PFSK-1 (cell line): ENCODE results near the gene C22orf31.

ENCODE experiments used
- FOXP2 ChIP-seq: optimal IDR thresholded peaks from 2 replicates; pipeline ENCODE3; 2011; ENCODE audit warnings: borderline replicate concordance, control low read depth, inconsistent platforms; ENCODE audit not compliant: insufficient read depth; ENCODE audit errors: extremely low read length, extremely low read depth
- POLR2AphosphoS5 ChIP-seq: IDR thresholded peaks from 2 replicates; pipeline ENCODE4 v1.6.1; 2012; ENCODE audit warnings: low read depth, mild to moderate bottlenecking, control low read depth, low read length, moderate library complexity
- REST ChIP-seq, 2 experiments: IDR thresholded peaks; 2 replicates each; pipeline versions ENCODE4 v1.6.1 to v1.8.0; 2011 to 2012; ENCODE audit warnings: low read depth in 2 of 2, low read length in 2 of 2, control low read depth in 1 of 2, inconsistent platforms in 1 of 2, mild to moderate bottlenecking in 1 of 2, moderate library complexity in 1 of 2; ENCODE audit not compliant: insufficient read depth in 1 of 2
- SIN3A ChIP-seq: IDR thresholded peaks from 2 replicates; pipeline ENCODE4 v1.6.1; 2012; ENCODE audit warnings: mild to moderate bottlenecking, low read length, moderate library complexity, borderline replicate concordance; ENCODE audit not compliant: insufficient read depth
- TAF1 ChIP-seq: IDR thresholded peaks from 2 replicates; pipeline ENCODE4 v1.6.1; 2012; ENCODE audit warnings: low read length, control low read depth, borderline replicate concordance; ENCODE audit not compliant: insufficient read depth

C22orf31 gene

GRCh38 chr22:29044657-29045176 lies 16.9 kb downstream of the C22orf31 start:
- TF ChIP-seq POLR2AphosphoS5 (no peak), REST (IDR thresholded peaks at IDR 0.05; ENCODE audit: insufficient read depth in 1 of 2, low read depth in 2 of 2, low read length in 2 of 2) (no peak), TAF1 (no peak), FOXP2 (no peak), SIN3A (no peak)

- TF ChIP-seq SIN3A (no peak), REST (IDR thresholded peaks at IDR 0.05; ENCODE audit: insufficient read depth in 1 of 2, low read depth in 2 of 2, low read length in 2 of 2) (no peak), FOXP2 (no peak), TAF1 (no peak), POLR2AphosphoS5 (no peak)
These were observed 17.6 kb downstream of the C22orf31 start for GRCh38 chr22:29043906-29044575.

GRCh38 chr22:29041408-29041807 lies 20.2 kb downstream of the C22orf31 start:
- TF ChIP-seq POLR2AphosphoS5 (no peak), REST (IDR thresholded peaks at IDR 0.05; ENCODE audit: insufficient read depth in 1 of 2, low read depth in 2 of 2, low read length in 2 of 2) (no peak), TAF1 (no peak), SIN3A (no peak), FOXP2 (no peak)

GRCh38 chr22:29040385-29041275 lies 21.0 kb downstream of the C22orf31 start:
- TF ChIP-seq SIN3A = no peak
- TF ChIP-seq TAF1 = no peak
- TF ChIP-seq REST (IDR thresholded peaks at IDR 0.05; ENCODE audit: insufficient read depth in 1 of 2, low read depth in 2 of 2, low read length in 2 of 2) = no peak
- no peak for TF ChIP-seq FOXP2
- TF ChIP-seq POLR2AphosphoS5 = no peak
